T-helper 17 cell (primary cell): ENCODE data around the gene GRAMD1B. TPM values are rescaled to one million over a fixed set of nuclear protein-coding genes. Genes with fewer than 3 reads are reported as not detected.

ENCODE experiments used
- ATAC-seq: fragments of 150-1000 bp; cut with Tn5 transposase; 2 replicates; pipeline ENCODE4 v1.10.0; 2021; ENCODE audit warnings: mild to moderate bottlenecking, moderate library complexity
- DNase-seq, 3 donors: peaks; one replicate each; pipeline versions ENCODE4 v3.0.0 to v3.0.0-alpha.2; 2020 to 2021
- H3K9me3 ChIP-seq: one replicate; pipeline ENCODE4 v1.7.0; 2013; ENCODE audit warnings: low read length, mild to moderate bottlenecking; ENCODE audit not compliant: control insufficient read depth, poor library complexity, severe bottlenecking
- H3K27ac Mint-ChIP-seq: one replicate; pipeline ENCODE4 v1.8.0; 2022; ENCODE audit warnings: mild to moderate bottlenecking, moderate library complexity, mixed read lengths
- H3K27me3 Mint-ChIP-seq: one replicate; pipeline ENCODE4 v1.8.0; 2022; ENCODE audit warnings: mixed read lengths
- H3K36me3 Mint-ChIP-seq: one replicate; pipeline ENCODE4 v1.8.0; 2022; ENCODE audit warnings: low read depth, mixed read lengths
- H3K4me1 Mint-ChIP-seq: one replicate; pipeline ENCODE4 v1.8.0; 2022; ENCODE audit warnings: mild to moderate bottlenecking, mixed read lengths
- H3K4me3 Mint-ChIP-seq: one replicate; pipeline ENCODE4 v1.8.0; 2022; ENCODE audit warnings: mild to moderate bottlenecking, moderate library complexity, mixed read lengths
- total RNA-seq, 4 donors: library from RNA in 2 of 4; stranded (reverse) in 2 of 4; gene quantifications; one replicate each; pipeline ENCODE4 v1.2.3 and lab custom pipeline; 2022 to 2026

GRAMD1B gene
- total RNA-seq, 2 donors from 2014 or later: 25.1 to 33.1 TPM

- peaks cover 26% of the 10 kb centered on the region for H3K4me1 Mint-ChIP-seq
- H3K27me3 Mint-ChIP-seq: no peaks in the 10 kb centered on the region
- peaks cover 4% of the 10 kb centered on the region for H3K36me3 Mint-ChIP-seq
- H3K9me3 ChIP-seq: no peaks in the 10 kb centered on the region
- H3K27ac Mint-ChIP-seq: peak overlapping the region; percentile 41
- peak overlapping the region; percentile 65 for H3K4me3 Mint-ChIP-seq
- peak; percentile 69 for ATAC-seq
- DNase-seq: no peak
Measured at GRCh38 chr11:123478352-123478987, 48.4 kb downstream of the GRAMD1B start.

DNA sequence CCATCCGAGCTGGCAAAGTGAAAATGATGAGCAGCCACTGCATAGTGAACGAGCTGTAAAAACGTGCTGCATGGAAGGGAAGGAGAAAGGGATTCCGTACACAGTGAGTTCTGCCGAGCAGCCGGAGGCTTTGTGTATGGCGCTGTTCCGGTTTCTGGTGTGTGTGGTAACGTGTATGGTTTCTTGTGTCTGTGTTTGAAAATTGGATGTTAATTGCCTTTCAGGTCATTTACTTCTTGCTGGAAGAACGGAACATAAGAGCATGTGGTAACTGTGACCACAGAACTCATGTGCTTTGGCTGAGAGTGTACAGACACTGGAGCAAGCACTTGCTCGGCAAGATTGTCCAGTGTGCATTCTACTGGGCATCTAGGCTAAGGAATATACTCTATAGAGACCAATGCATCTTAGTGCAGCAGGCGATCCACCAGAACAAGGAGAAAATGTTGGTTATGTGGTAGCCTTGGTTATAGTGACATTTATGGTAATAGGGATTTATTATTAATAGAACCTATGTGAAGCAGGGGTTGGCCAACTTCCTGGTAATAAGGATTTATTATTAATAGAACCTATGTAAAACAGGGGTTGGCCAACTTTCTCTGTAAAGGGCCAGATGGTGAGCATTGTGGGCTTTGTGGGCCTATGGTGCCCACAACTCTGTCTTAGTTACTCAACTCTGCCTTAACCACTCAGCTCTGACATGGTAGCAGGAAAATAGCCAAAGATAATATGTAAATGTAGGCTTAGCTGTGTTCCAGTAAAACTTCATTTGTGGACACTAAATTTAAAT lies 49.2 kb downstream of the GRAMD1B start:
- peaks cover 4% of the 10 kb centered on the region for H3K36me3 Mint-ChIP-seq
- H3K9me3 ChIP-seq: no peaks in the 10 kb centered on the region
- peak overlapping the region; percentile 41 for H3K27ac Mint-ChIP-seq
- ATAC-seq (peak; percentile 44), DNase-seq (no peak)
- H3K4me3 Mint-ChIP-seq: peak overlapping the region; percentile 65
- H3K27me3 Mint-ChIP-seq: no peaks in the 10 kb centered on the region
- H3K4me1 Mint-ChIP-seq: peaks cover 25% of the 10 kb centered on the region

GRCh38 chr11:123480290-123480815 lies 50.3 kb downstream of the GRAMD1B start:
- Mint-ChIP-seq H3K4me3 (peak overlapping the region; percentile 47), H3K4me1 (peaks cover 26% of the 10 kb centered on the region), H3K27ac (no peak overlapping the region), H3K27me3 (no peaks in the 10 kb centered on the region), H3K36me3 (peaks cover 4% of the 10 kb centered on the region)
- no peaks in the 10 kb centered on the region for H3K9me3 ChIP-seq
- ATAC-seq: no peak
- DNase-seq: no peak

- H3K4me1 Mint-ChIP-seq: peaks cover 26% of the 10 kb centered on the region
- H3K9me3 ChIP-seq: no peaks in the 10 kb centered on the region
Measured at GRCh38 chr11:123480882-123481281, 50.8 kb downstream of the GRAMD1B start.

DNA sequence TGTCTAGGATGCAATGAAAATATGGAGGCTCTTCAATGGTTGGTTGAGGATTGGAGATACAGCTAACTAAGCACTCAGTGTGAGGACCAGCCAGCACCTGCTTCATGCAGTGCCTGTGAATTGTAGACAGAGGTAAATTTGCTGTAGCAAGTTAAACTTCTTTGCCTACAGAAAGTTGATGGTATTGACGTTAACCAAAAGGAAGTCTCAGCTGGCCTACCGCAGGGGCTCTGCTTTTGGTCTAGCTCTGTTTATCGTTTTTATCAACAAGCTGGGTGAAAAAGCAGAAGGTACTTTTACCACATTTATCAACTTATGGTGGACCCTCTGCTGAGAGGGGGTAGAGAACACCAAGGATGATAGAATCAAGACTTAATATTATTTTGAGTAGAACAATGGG lies 51.6 kb downstream of the GRAMD1B start:
- Mint-ChIP-seq H3K4me3 (no peak overlapping the region), H3K27me3 (no peaks in the 10 kb centered on the region), H3K4me1 (peaks cover 24% of the 10 kb centered on the region), H3K27ac (no peak overlapping the region), H3K36me3 (peaks cover 4% of the 10 kb centered on the region)
- no peaks in the 10 kb centered on the region for H3K9me3 ChIP-seq
- DNase-seq (no peak), ATAC-seq (no peak)

More at GRCh38 chr11:123480882-123481281, 50.8 kb downstream of the GRAMD1B start:
- ATAC-seq (no peak), DNase-seq (no peak)
- Mint-ChIP-seq H3K36me3 (peaks cover 4% of the 10 kb centered on the region), H3K27ac (no peak overlapping the region), H3K27me3 (no peaks in the 10 kb centered on the region), H3K4me3 (peak overlapping the region; percentile 47)

DNA sequence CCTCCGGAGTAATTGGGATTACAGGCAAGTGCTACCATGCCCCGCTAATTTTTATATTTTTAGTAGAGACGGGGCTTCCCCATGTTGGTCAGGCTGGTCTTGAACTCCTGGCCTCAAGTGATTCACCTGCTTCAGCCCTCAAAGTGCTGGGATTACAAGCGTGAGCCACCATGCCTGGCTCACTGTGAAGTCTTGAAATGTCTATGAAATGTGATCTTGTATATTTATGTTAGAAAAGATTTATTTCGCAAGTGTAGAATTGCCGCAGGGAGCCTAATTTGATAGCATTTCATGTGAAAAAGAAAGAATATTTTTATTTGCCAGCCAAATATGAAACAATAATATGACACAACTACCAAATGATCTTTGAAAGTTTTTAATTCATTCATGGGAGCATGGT lies 52.1 kb downstream of the GRAMD1B start:
- H3K4me3 Mint-ChIP-seq: no peak overlapping the region
- no peaks in the 10 kb centered on the region for H3K27me3 Mint-ChIP-seq
- H3K4me1 Mint-ChIP-seq: peaks cover 24% of the 10 kb centered on the region
- no peaks in the 10 kb centered on the region for H3K9me3 ChIP-seq
- ATAC-seq (no peak), DNase-seq (no peak)
- peaks cover 4% of the 10 kb centered on the region for H3K36me3 Mint-ChIP-seq
- no peak overlapping the region for H3K27ac Mint-ChIP-seq

- Mint-ChIP-seq H3K4me1 (peaks cover 22% of the 10 kb centered on the region), H3K4me3 (no peak overlapping the region), H3K27ac (no peak overlapping the region), H3K27me3 (no peaks in the 10 kb centered on the region), H3K36me3 (peaks cover 4% of the 10 kb centered on the region)
- ATAC-seq (no peak), DNase-seq (no peak)
- no peaks in the 10 kb centered on the region for H3K9me3 ChIP-seq
Measured at GRCh38 chr11:123483058-123483457, 53.0 kb downstream of the GRAMD1B start.

- H3K36me3 Mint-ChIP-seq: peaks cover 4% of the 10 kb centered on the region
Measured at GRCh38 chr11:123483466-123483865, 53.4 kb downstream of the GRAMD1B start.

DNA sequence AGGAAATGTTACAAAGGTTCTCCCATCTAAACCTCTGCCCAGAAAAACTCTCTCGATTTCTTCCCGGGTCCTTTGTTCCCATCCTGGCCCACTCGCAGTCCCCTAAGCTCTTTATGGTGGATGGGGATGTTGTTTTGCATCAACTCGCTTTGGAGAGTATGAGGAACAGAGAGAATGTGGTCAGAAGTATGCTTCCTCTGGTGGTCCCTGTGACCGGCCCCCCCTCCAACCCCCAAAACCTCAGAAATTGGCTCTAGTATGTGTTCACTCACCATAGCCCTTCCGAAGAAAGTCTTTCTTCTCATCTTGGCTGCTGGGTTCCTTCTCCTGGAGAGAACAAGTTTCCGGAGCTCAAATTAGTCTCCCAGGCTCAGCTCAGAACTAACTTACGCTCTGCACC lies 54.4 kb downstream of the GRAMD1B start:
- Mint-ChIP-seq H3K27ac (peak overlapping the region; percentile 21), H3K27me3 (no peaks in the 10 kb centered on the region), H3K4me1 (peaks cover 12% of the 10 kb centered on the region), H3K4me3 (no peak overlapping the region), H3K36me3 (peaks cover 4% of the 10 kb centered on the region)
- H3K9me3 ChIP-seq: no peaks in the 10 kb centered on the region
- ATAC-seq (no peak), DNase-seq (no peak)

More at GRCh38 chr11:123483466-123483865, 53.4 kb downstream of the GRAMD1B start:
- no peak for ATAC-seq
- Mint-ChIP-seq H3K4me1 (peaks cover 18% of the 10 kb centered on the region), H3K27me3 (no peaks in the 10 kb centered on the region), H3K4me3 (no peak overlapping the region), H3K27ac (no peak overlapping the region)
- no peaks in the 10 kb centered on the region for H3K9me3 ChIP-seq
- DNase-seq: no peak

DNA sequence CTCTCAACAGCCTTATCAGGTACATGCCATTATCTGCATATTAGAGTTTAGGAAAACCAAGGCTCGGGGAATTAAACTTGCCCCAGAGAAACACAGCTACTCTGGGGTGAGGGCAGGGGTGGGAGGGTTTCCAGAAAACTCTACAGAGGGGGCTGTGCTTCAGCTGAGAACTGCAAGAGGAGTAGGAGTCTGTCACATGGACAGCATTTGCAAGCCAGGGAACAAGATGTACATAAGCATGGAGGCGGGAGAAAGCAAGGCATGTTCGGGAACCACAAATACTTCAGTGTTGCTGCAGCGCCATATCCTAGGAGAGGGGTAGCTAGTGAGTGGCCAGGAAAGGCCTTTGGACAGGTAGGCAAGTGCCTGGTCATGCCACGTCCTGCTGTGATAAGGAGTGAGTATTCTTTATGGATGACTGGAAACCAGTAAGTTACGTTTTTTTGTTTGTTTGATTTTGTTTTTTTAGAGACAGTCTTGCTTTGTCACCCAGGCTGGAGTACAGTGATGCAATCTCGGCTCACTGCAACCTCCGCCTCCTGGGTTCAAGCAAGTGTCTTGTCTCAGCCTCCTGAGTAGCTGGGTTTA lies 57.2 kb downstream of the GRAMD1B start:
- DNase-seq (no peak), ATAC-seq (no peak)
- Mint-ChIP-seq H3K4me3 (no peak overlapping the region), H3K27ac (no peak overlapping the region), H3K36me3 (no peaks in the 10 kb centered on the region), H3K4me1 (peaks cover 3% of the 10 kb centered on the region), H3K27me3 (no peaks in the 10 kb centered on the region)
- no peaks in the 10 kb centered on the region for H3K9me3 ChIP-seq

DNA sequence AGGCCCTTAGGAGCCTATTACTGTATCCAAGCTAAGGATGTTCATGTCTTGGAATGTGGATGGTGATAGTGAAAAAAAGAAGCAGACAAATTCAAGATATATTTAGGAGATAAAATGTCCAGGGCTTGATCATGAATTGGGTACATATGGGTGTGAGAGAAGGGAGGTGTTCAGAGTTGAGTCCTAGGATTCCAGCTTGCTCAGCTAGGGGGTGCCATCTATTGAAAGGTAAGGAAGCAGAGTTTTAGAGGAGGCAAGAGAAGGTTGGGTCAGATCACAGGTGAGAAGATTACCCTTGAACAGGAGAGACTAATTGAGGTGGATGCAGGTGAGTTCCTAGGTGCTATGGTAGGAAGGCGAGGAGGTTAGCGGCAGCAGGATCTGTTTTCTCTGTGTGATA lies 60.5 kb downstream of the GRAMD1B start:
- Mint-ChIP-seq H3K36me3 (no peaks in the 10 kb centered on the region), H3K4me1 (peaks cover 12% of the 10 kb centered on the region), H3K4me3 (no peak overlapping the region), H3K27ac (no peak overlapping the region), H3K27me3 (no peaks in the 10 kb centered on the region)
- ATAC-seq: no peak
- no peaks in the 10 kb centered on the region for H3K9me3 ChIP-seq
- no peak for DNase-seq

- DNase-seq (no peak), ATAC-seq (no peak)
- no peaks in the 10 kb centered on the region for H3K27me3 Mint-ChIP-seq
- no peaks in the 10 kb centered on the region for H3K36me3 Mint-ChIP-seq
- peaks cover 12% of the 10 kb centered on the region for H3K4me1 Mint-ChIP-seq
- H3K4me3 Mint-ChIP-seq: no peak overlapping the region
- H3K9me3 ChIP-seq: no peaks in the 10 kb centered on the region
- no peak overlapping the region for H3K27ac Mint-ChIP-seq
Measured at GRCh38 chr11:123491241-123491640, 61.2 kb downstream of the GRAMD1B start.

DNA sequence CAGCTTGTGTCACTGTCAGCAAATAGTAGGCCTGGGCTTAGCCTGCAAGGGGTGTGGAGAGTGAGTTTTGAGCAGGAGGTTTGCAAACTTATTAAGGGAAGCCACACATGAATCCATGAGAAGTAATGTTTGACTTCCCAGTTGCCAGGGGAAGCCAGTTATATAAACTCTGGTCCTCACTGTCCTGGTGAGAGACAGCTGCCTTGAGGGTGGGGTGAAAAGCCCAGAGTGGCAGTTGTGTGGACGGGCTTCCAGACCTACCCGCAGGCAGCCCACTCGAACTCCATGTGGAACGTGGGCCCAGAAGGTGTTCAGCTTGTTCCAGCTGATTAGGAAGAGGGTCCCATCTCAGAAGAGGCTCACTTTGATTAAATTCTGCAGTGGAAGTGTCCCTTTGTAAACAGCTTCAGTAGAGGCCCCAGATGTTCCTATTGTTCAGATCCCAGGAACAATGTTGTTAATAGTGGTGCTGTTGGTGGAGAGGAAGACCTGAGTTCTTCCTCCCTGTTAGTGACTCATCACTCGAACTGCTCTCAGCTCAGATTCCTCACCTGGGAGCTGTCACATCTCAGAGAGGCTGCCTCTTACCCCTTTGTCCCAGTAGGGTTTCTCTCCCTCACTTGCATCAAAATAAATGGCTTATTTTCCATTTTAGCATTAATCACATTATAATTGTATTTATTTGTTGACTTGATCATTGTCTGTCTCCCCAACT lies 63.4 kb downstream of the GRAMD1B start:
- H3K9me3 ChIP-seq: no peaks in the 10 kb centered on the region
- no peak for DNase-seq
- no peaks in the 10 kb centered on the region for H3K36me3 Mint-ChIP-seq
- peak overlapping the region; percentile 24 for H3K27ac Mint-ChIP-seq
- no peaks in the 10 kb centered on the region for H3K27me3 Mint-ChIP-seq
- peaks cover 16% of the 10 kb centered on the region for H3K4me1 Mint-ChIP-seq
- H3K4me3 Mint-ChIP-seq: no peak overlapping the region
- ATAC-seq: no peak
